Endodermal cell (in vitro differentiated cells): ENCODE measurements around the gene NR1I2. TPM values are rescaled to one million over a fixed set of nuclear protein-coding genes. Genes with fewer than 3 reads are reported as not detected.

Experiments used
- DNase-seq: peaks from one replicate; pipeline ENCODE4 v3.0.0-alpha.2; 2017
- H3K27ac ChIP-seq: 2 replicates; pipeline ENCODE4 v1.5.1; 2013; ENCODE audit warnings: mild to moderate bottlenecking, low read depth, low read length, moderate library complexity
- H3K27me3 ChIP-seq: 2 replicates; pipeline ENCODE4 v1.6.1; 2013; ENCODE audit warnings: mild to moderate bottlenecking, low read length, moderate library complexity; ENCODE audit not compliant: insufficient read depth, control insufficient read depth, poor library complexity, severe bottlenecking
- H3K36me3 ChIP-seq: 2 replicates; pipeline ENCODE4 v1.7.0; 2013; ENCODE audit warnings: mild to moderate bottlenecking, low read length, moderate library complexity; ENCODE audit not compliant: control insufficient read depth, insufficient read depth
- H3K4me1 ChIP-seq: one replicate; pipeline ENCODE4 v1.7.0; 2013; ENCODE audit warnings: low read length; ENCODE audit not compliant: control insufficient read depth, insufficient read depth
- H3K4me3 ChIP-seq: 2 replicates; pipeline ENCODE4 v1.5.1; 2013; ENCODE audit warnings: mild to moderate bottlenecking, low read length, moderate library complexity
- H3K9ac ChIP-seq: 2 replicates; pipeline ENCODE4 v1.6.1; 2013; ENCODE audit warnings: mild to moderate bottlenecking, low read length, moderate library complexity; ENCODE audit not compliant: poor library complexity, severe bottlenecking; ENCODE audit errors: extremely low read depth
- H3K9me3 ChIP-seq: 2 replicates; pipeline ENCODE4 v1.6.1; 2013; ENCODE audit warnings: mild to moderate bottlenecking, low read length, moderate library complexity; ENCODE audit not compliant: control insufficient read depth
- H3K27ac Mint-ChIP-seq: 2 replicates; pipeline ENCODE4 v1.8.0; 2020; ENCODE audit warnings: mixed read lengths
- H3K27me3 Mint-ChIP-seq: 2 replicates; pipeline ENCODE4 v1.8.0; 2021; ENCODE audit warnings: mild to moderate bottlenecking, mixed read lengths; ENCODE audit not compliant: insufficient read depth
- H3K36me3 Mint-ChIP-seq: 2 replicates; pipeline ENCODE4 v1.8.0; 2020; ENCODE audit warnings: low read depth, mixed read lengths
- H3K4me1 Mint-ChIP-seq: 2 replicates; pipeline ENCODE4 v1.8.0; 2020; ENCODE audit warnings: mixed read lengths
- H3K4me3 Mint-ChIP-seq: 2 replicates; pipeline ENCODE4 v1.8.0; 2020; ENCODE audit warnings: mild to moderate bottlenecking, moderate library complexity, mixed read lengths
- H3K9me3 Mint-ChIP-seq: 2 replicates; pipeline ENCODE4 v1.8.0; 2020; ENCODE audit warnings: mild to moderate bottlenecking, mixed read lengths
- CTCF ChIP-seq: fragments of 200-600 bp; sonication (generic); conservative IDR thresholded peaks from 2 replicates; pipeline ENCODE4 v1.5.0; 2021; ENCODE audit warnings: antibody characterized with exemption, mild to moderate bottlenecking
- WGBS, 2 experiments: methylation state at CpG; one replicate each; pipeline versions ENCODE4 v1.1.5 to v1.1.7; 2013; ENCODE audit warnings: missing lambda C conversion rate in 2 of 2, mixed read lengths in 1 of 2; ENCODE audit not compliant: insufficient coverage in 1 of 2, insufficient read length in 1 of 2; 5-methylcytosine and 5-hydroxymethylcytosine counted together
- total RNA-seq, 2 donors: library from RNA; stranded (reverse); fragmentation: NEBNext Ultra II Directional in 1 of 2; extraction: Animal tissue kit (Norgen Biotek cat#: 25700) in 1 of 2; gene quantifications; 2 replicates in 1 of 2; 3 replicates in 1 of 2; pipeline ENCODE4 v1.2.1, GENCODE V29; 2021

NR1I2 gene
- total RNA-seq, 2 donors from 2014 or later = 0.20 to 0.29 TPM

- H3K4me1 ChIP-seq = no peaks in the 10 kb centered on the region
- Mint-ChIP-seq H3K36me3 (no peaks in the 10 kb centered on the region), H3K4me3 (no peak overlapping the region), H3K4me1 (peaks cover 9% of the 10 kb centered on the region), H3K27me3 (no peaks in the 10 kb centered on the region), H3K27ac (no peak overlapping the region), H3K9me3 (peaks cover 2% of the 10 kb centered on the region)
- no peak for TF ChIP-seq CTCF
- 81 to 84% methylated on average over 3 to 4 of the region's 4 CpGs for WGBS, 2 experiments
- no peak overlapping the region for H3K4me3 ChIP-seq
- no peaks in the 10 kb centered on the region for H3K9me3 ChIP-seq
- no peaks in the 10 kb centered on the region for H3K27me3 ChIP-seq
- no peaks in the 10 kb centered on the region for H3K36me3 ChIP-seq
- DNase-seq = no peak
- H3K27ac ChIP-seq = no peak overlapping the region
- no peak overlapping the region for H3K9ac ChIP-seq
These were observed 18.9 kb downstream of the NR1I2 start for GRCh38 chr3:119800844-119801243.

- Histone ChIP-seq H3K9me3 (no peaks in the 10 kb centered on the region), H3K4me1 (no peaks in the 10 kb centered on the region), H3K27ac (no peak overlapping the region), H3K9ac (no peak overlapping the region), H3K27me3 (no peaks in the 10 kb centered on the region), H3K36me3 (no peaks in the 10 kb centered on the region), H3K4me3 (no peak overlapping the region)
- Mint-ChIP-seq H3K27me3 (peaks cover 2% of the 10 kb centered on the region), H3K9me3 (peaks cover 2% of the 10 kb centered on the region), H3K4me3 (no peak overlapping the region), H3K4me1 (no peaks in the 10 kb centered on the region), H3K36me3 (no peaks in the 10 kb centered on the region), H3K27ac (no peak overlapping the region)
- peak; percentile 42 for TF ChIP-seq CTCF
- WGBS, 2 experiments = 89 to 90% methylated on average over 4 of the region's 4 CpGs
- no peak for DNase-seq
These were observed 26.3 kb downstream of the NR1I2 start for GRCh38 chr3:119808244-119808643.

- H3K36me3 Mint-ChIP-seq = no peaks in the 10 kb centered on the region
- Histone ChIP-seq H3K27me3 (no peaks in the 10 kb centered on the region), H3K9me3 (no peaks in the 10 kb centered on the region), H3K9ac (no peak overlapping the region), H3K36me3 (no peaks in the 10 kb centered on the region), H3K27ac (no peak overlapping the region), H3K4me3 (no peak overlapping the region), H3K4me1 (no peaks in the 10 kb centered on the region)
- WGBS, 2 experiments = 90 to 95% methylated on average over 6 of the region's 6 CpGs
- no peak overlapping the region for H3K4me3 Mint-ChIP-seq
- no peak for TF ChIP-seq CTCF
- H3K27me3 Mint-ChIP-seq = peaks cover 2% of the 10 kb centered on the region
- H3K4me1 Mint-ChIP-seq = no peaks in the 10 kb centered on the region
- no peak for DNase-seq
- no peak overlapping the region for H3K27ac Mint-ChIP-seq
- H3K9me3 Mint-ChIP-seq = peaks cover 2% of the 10 kb centered on the region
These were observed 26.9 kb downstream of the NR1I2 start for GRCh38 chr3:119808843-119809242.
